ENCODE data around the gene HSPA2.

DNA sequence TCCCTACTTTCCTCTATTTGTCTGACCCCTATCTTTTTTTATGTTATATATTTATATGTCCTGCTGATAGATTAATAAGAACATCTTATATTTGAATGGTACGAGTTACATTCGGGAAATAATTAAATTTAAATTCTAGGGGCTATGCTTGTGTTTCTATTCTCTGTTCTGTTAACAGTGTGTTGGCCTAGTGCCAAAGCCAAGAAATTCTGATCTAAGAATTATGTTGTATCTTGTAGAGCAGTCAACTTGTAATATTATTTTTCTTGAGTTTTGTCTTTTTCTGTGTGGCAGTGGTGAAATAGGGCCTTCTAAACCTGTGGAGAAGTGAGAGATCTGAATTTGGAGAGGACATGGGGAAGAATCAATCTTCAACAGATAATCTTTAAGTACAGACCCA is 9.0 kb upstream of the HSPA2 start:
- TF ChIP-seq, protein P1, sequence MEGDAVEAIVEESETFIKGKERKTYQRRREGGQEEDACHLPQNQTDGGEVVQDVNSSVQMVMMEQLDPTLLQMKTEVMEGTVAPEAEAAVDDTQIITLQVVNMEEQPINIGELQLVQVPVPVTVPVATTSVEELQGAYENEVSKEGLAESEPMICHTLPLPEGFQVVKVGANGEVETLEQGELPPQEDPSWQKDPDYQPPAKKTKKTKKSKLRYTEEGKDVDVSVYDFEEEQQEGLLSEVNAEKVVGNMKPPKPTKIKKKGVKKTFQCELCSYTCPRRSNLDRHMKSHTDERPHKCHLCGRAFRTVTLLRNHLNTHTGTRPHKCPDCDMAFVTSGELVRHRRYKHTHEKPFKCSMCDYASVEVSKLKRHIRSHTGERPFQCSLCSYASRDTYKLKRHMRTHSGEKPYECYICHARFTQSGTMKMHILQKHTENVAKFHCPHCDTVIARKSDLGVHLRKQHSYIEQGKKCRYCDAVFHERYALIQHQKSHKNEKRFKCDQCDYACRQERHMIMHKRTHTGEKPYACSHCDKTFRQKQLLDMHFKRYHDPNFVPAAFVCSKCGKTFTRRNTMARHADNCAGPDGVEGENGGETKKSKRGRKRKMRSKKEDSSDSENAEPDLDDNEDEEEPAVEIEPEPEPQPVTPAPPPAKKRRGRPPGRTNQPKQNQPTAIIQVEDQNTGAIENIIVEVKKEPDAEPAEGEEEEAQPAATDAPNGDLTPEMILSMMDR (IDR thresholded peaks at IDR 0.05): no peak
- TF ChIP-seq ATF1 (CRISPR knock-in tag; IDR thresholded peaks at IDR 0.05) (no peak), FOXJ3 (CRISPR knock-in tag; IDR thresholded peaks at IDR 0.05; ENCODE audit: borderline replicate concordance) (no peak), ZNF423 (CRISPR knock-in tag; IDR thresholded peaks at IDR 0.05) (no peak), GABPB1 (CRISPR knock-in tag; IDR thresholded peaks at IDR 0.05) (no peak), CBFB (CRISPR knock-in tag; IDR thresholded peaks at IDR 0.05; ENCODE audit: low read depth) (no peak), CREB1 (CRISPR knock-in tag; IDR thresholded peaks at IDR 0.05) (no peak), TCF7 (CRISPR knock-in tag; IDR thresholded peaks at IDR 0.05; ENCODE audit: low read depth) (no peak), ZNF219 (CRISPR knock-in tag; IDR thresholded peaks at IDR 0.05; ENCODE audit: borderline replicate concordance) (no peak), IRF2 (CRISPR knock-in tag; IDR thresholded peaks at IDR 0.05; ENCODE audit: borderline replicate concordance, low read depth) (no peak)
- TF ChIP-seq, protein P2, sequence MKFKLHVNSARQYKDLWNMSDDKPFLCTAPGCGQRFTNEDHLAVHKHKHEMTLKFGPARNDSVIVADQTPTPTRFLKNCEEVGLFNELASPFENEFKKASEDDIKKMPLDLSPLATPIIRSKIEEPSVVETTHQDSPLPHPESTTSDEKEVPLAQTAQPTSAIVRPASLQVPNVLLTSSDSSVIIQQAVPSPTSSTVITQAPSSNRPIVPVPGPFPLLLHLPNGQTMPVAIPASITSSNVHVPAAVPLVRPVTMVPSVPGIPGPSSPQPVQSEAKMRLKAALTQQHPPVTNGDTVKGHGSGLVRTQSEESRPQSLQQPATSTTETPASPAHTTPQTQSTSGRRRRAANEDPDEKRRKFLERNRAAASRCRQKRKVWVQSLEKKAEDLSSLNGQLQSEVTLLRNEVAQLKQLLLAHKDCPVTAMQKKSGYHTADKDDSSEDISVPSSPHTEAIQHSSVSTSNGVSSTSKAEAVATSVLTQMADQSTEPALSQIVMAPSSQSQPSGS (CRISPR knock-in tag; IDR thresholded peaks at IDR 0.05; ENCODE audit: borderline replicate concordance, low read depth): no peak
